ENCODE measurements around the gene NRAP.

GRCh38 chr10:113610631-113611601 is 52.9 kb downstream of the NRAP start:
- no peak for TF ChIP-seq EZH2 (IDR thresholded peaks at IDR 0.05; ENCODE audit: low read length)
- TF ChIP-seq CTCF (optimal IDR thresholded peaks at IDR 0.05 in 1 of 3, IDR thresholded peaks at IDR 0.05 in 1 of 3, conservative IDR thresholded peaks at IDR 0.05 in 1 of 3; ENCODE audit: extremely low read depth in 1 of 3, insufficient read depth in 2 of 3, low read length in 3 of 3), result no peak
